ENCODE measurements around the gene EGLN3. TPM values are rescaled to one million over a fixed set of nuclear protein-coding genes. Genes with fewer than 3 reads are reported as not detected.
"Not testable (repeated sequence)": the region's sequence is repeated elsewhere in the genome, so short reads cannot be mapped to it uniquely, and the experiment has no call there.

EGLN3 gene
- total RNA-seq, 1 donor, result 0.18 TPM

DNA sequence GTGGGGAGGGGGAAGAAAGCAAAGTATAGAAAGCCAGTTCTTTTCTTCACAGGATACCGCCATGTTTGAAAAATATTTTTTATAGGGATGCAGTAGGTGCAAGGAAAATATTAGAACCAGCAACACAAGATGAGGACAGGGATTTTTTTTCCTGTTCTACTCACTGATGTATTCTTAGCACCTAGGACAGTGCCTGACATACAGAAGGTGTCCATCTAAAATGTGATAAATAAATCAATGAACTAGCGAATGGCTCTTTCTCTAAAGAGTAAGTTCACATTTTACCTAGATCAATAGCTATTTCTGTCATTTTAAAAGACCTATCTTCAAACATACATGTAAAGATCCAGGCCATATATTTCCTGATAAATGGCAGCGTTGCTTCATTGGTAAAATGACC lies 18.8 kb downstream of the EGLN3 start:
- no peak for TF ChIP-seq CTCF (IDR thresholded peaks at IDR 0.05; ENCODE audit: insufficient read depth, low read length)
- no peak overlapping the region for H3K4me3 ChIP-seq (ENCODE audit: low read depth, low read length)
- DNase-seq (ENCODE audit: low read depth), result no peak

- no peak for TF ChIP-seq CTCF (IDR thresholded peaks at IDR 0.05; ENCODE audit: insufficient read depth, low read length)
- DNase-seq (ENCODE audit: low read depth), result no peak
- no peak overlapping the region for H3K4me3 ChIP-seq (ENCODE audit: low read depth, low read length)
Measured at GRCh38 chr14:33931461-33931860, 19.4 kb downstream of the EGLN3 start.

DNA sequence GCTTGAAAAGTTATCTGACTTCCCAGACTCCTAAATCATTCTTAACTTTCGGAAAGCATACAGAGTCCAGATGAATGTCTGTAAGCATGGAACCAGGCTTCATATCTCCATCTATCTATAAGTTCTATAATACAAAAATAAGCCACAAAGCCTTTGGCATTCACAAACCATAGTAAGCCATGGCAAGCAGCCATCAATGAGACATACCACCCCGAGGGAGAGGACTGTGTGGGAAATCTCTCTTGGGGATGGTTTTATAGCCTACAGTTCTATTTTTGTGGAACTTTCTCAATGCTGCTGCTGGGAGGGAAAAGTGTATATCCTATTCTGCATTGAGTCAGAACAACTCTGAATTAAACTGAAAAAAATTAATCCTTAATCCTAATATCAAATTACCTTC lies 20.4 kb downstream of the EGLN3 start:
- H3K4me3 ChIP-seq (ENCODE audit: low read depth, low read length), result no peak overlapping the region
- TF ChIP-seq CTCF (IDR thresholded peaks at IDR 0.05; ENCODE audit: insufficient read depth, low read length), result no peak
- DNase-seq (ENCODE audit: low read depth), result no peak

- H3K4me3 ChIP-seq (ENCODE audit: low read depth, low read length), result no peak overlapping the region
- TF ChIP-seq CTCF (IDR thresholded peaks at IDR 0.05; ENCODE audit: insufficient read depth, low read length), result no peak
- DNase-seq (ENCODE audit: low read depth), result no peak
Measured at GRCh38 chr14:33929799-33930408, 21.0 kb downstream of the EGLN3 start.

GRCh38 chr14:33928895-33929294 lies 22.0 kb downstream of the EGLN3 start:
- no peak for TF ChIP-seq CTCF (IDR thresholded peaks at IDR 0.05; ENCODE audit: insufficient read depth, low read length)
- no peak overlapping the region for H3K4me3 ChIP-seq (ENCODE audit: low read depth, low read length)
- DNase-seq (ENCODE audit: low read depth), result no peak

DNA sequence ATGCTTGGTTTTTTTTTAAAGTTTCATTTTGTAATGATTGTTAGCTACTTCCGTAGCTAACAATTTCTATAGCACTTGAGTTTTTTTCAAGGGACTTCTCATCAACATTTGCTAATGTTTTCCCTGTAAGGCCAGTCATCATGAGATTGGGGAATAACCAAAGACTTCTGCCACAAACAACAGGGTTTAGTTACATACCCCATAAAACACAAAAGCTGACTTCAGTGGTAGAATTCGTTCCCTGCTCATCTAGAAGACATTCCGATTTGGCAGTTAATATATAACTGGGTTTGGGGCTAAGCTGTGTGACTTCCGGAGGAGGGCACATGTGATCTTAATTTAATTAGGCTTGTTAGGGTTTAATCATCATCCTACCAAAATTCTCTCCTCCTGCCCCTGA lies 22.9 kb downstream of the EGLN3 start:
- no peak for TF ChIP-seq CTCF (IDR thresholded peaks at IDR 0.05; ENCODE audit: insufficient read depth, low read length)
- DNase-seq (ENCODE audit: low read depth), result no peak
- H3K4me3 ChIP-seq (ENCODE audit: low read depth, low read length), result no peak overlapping the region

DNA sequence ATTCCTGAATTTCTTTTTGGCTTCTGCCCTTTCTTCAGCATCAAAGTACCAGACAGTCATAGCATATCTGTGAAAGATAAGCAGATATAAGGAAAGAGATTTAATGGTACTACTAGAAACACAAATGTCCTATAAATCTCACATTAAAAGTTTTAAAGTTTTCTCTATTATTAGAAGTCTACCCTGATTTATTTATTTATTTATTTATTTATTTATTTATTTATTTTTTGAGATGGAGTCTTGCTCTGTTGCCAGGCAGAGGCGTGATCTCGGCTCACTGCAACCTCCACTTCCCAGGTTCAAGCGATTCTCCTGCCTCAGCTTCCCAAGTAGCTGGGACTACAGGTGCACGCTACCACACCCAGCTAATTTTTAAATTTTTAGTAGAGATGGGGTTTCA lies 23.9 kb downstream of the EGLN3 start:
- DNase-seq (ENCODE audit: low read depth); H3K4me3 ChIP-seq (ENCODE audit: low read depth, low read length): not testable (repeated sequence)

Data from fibroblast of the aortic adventitia (primary cell).